ENCODE results near the gene AP2A1. TPM values are rescaled to one million over a fixed set of nuclear protein-coding genes. Genes with fewer than 3 reads are reported as not detected.

Gene AP2A1
- total and polyA plus RNA-seq, 9 donors, result 37.8 to 126 (median 88.1) TPM

DNA sequence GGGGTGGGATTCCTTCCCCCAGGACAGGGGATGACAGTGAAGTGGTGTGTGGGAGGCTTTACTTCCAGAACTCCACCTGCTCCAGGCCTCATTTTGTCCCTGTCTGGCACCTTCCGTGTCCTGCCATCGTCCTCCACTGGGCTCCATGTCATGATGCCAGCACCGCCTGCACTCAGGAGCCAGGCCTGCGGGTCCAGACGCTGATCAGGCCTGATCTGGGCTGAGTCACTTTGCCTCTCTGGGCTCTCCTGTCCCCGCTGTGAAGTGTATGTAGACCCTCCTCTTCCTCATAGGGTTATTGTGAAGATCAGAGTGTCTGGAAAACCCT, 36.7 kb downstream of the AP2A1 start:
- no peaks in the 10 kb centered on the region for H3K36me3 ChIP-seq
- H3K27me3 ChIP-seq, result no peaks in the 10 kb centered on the region
- intact Hi-C loops (cut with DNase I), result loop anchor here in 2 of 4 donors (5.0 to 10.0 kb wide), 3 partner anchors 36 to 79 kb away; partner anchors contain the start of gene AP2A1 (in 1 of the 2)
- TF ChIP-seq EP300 (IDR thresholded peaks at IDR 0.05) (no peak), POLR2A (IDR thresholded peaks at IDR 0.05) (no peak)
- TF ChIP-seq, protein P1, sequence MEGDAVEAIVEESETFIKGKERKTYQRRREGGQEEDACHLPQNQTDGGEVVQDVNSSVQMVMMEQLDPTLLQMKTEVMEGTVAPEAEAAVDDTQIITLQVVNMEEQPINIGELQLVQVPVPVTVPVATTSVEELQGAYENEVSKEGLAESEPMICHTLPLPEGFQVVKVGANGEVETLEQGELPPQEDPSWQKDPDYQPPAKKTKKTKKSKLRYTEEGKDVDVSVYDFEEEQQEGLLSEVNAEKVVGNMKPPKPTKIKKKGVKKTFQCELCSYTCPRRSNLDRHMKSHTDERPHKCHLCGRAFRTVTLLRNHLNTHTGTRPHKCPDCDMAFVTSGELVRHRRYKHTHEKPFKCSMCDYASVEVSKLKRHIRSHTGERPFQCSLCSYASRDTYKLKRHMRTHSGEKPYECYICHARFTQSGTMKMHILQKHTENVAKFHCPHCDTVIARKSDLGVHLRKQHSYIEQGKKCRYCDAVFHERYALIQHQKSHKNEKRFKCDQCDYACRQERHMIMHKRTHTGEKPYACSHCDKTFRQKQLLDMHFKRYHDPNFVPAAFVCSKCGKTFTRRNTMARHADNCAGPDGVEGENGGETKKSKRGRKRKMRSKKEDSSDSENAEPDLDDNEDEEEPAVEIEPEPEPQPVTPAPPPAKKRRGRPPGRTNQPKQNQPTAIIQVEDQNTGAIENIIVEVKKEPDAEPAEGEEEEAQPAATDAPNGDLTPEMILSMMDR (IDR thresholded peaks at IDR 0.05), result no peak
- peak in 2 of 5 donors; percentile 31 to 33 for DNase-seq
- WGBS, 3 donors, result 85 to 94% (median 90%) methylated on average over 6 of the region's 6 CpGs
- H3K4me1 ChIP-seq (ENCODE audit: insufficient read depth), result peaks cover 11% of the 10 kb centered on the region
- no peak overlapping the region for H3K27ac ChIP-seq
- H3K4me3 ChIP-seq, result no peak overlapping the region
- H3K9me3 ChIP-seq, result no peaks in the 10 kb centered on the region

DNA sequence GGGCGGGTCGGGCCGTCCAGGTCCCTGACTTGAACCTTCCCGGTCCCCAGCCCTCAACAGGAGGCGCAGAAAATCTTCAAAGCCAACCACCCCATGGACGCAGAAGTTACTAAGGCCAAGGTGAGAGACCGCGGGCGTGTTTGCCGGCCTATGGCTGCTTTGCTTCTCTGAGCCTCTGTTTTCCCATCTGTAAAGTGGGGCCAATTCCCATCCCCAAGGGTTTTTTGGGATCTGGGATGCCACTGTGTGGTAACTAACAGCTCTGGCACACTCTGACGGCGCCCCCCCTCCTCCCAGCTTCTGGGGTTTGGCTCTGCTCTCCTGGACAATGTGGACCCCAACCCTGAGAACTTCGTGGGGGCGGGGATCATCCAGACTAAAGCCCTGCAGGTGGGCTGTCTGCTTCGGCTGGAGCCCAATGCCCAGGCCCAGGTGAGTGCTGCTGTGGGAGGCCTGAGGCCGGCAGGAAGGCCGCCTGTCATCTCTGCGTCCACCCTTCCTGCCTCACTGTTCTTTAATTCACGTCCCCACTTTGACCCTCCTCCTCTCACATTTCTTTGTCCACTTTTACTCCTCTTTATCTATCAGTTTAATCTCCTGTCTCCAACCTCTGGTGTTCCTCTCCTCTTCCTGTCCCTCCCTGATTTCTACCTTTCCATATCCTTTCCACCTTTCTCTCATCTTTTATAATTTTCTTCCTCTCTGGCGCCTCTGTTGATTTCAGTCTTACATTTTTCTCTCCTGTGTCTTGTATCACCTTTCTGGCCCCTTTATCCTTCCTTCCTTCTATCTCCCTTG, 39.2 kb downstream of the AP2A1 start:
- Histone ChIP-seq H3K4me3 (no peak overlapping the region), H3K27me3 (no peaks in the 10 kb centered on the region), H3K27ac (no peak overlapping the region), H3K4me1 (ENCODE audit: insufficient read depth) (peaks cover 12% of the 10 kb centered on the region), H3K9me3 (no peaks in the 10 kb centered on the region), H3K36me3 (no peaks in the 10 kb centered on the region)
- TF ChIP-seq POLR2A (IDR thresholded peaks at IDR 0.05), result no peak
- TF ChIP-seq EP300 (IDR thresholded peaks at IDR 0.05), result no peak
- DNase-seq, result peak in 1 of 5 donors; percentile 37
- intact Hi-C loops (cut with DNase I), result loop anchor here in 2 of 4 donors (5.0 to 10.0 kb wide), 3 partner anchors 39 to 81 kb away; partner anchors contain the start of gene AP2A1 (in 1 of the 2)
- WGBS, 3 donors, result 77 to 89% (median 82%) methylated on average over 17 to 20 of the region's 20 CpGs

DNA sequence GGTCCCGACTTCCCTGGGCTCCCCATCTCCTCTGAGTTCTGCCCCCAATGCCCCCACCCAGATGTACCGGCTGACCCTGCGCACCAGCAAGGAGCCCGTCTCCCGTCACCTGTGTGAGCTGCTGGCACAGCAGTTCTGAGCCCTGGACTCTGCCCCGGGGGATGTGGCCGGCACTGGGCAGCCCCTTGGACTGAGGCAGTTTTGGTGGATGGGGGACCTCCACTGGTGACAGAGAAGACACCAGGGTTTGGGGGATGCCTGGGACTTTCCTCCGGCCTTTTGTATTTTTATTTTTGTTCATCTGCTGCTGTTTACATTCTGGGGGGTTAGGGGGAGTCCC, 39.8 kb downstream of the AP2A1 start:
- Histone ChIP-seq H3K27ac (no peak overlapping the region), H3K27me3 (no peaks in the 10 kb centered on the region), H3K9me3 (no peaks in the 10 kb centered on the region), H3K4me3 (no peak overlapping the region), H3K36me3 (no peaks in the 10 kb centered on the region), H3K4me1 (ENCODE audit: insufficient read depth) (peaks cover 8% of the 10 kb centered on the region)
- DNase-seq, result peak in 1 of 5 donors; percentile 36
- 82 to 90% (median 86%) methylated on average over 8 of the region's 8 CpGs for WGBS, 3 donors
- intact Hi-C loops (cut with DNase I), result loop anchor here in 2 of 4 donors (5.0 to 10.0 kb wide), 3 partner anchors 39 to 82 kb away; partner anchors contain the start of gene AP2A1 (in 1 of the 2)
- TF ChIP-seq, protein P1 (IDR thresholded peaks at IDR 0.05), result no peak
- TF ChIP-seq POLR2A (IDR thresholded peaks at IDR 0.05) (no peak), EP300 (IDR thresholded peaks at IDR 0.05) (no peak)

DNA sequence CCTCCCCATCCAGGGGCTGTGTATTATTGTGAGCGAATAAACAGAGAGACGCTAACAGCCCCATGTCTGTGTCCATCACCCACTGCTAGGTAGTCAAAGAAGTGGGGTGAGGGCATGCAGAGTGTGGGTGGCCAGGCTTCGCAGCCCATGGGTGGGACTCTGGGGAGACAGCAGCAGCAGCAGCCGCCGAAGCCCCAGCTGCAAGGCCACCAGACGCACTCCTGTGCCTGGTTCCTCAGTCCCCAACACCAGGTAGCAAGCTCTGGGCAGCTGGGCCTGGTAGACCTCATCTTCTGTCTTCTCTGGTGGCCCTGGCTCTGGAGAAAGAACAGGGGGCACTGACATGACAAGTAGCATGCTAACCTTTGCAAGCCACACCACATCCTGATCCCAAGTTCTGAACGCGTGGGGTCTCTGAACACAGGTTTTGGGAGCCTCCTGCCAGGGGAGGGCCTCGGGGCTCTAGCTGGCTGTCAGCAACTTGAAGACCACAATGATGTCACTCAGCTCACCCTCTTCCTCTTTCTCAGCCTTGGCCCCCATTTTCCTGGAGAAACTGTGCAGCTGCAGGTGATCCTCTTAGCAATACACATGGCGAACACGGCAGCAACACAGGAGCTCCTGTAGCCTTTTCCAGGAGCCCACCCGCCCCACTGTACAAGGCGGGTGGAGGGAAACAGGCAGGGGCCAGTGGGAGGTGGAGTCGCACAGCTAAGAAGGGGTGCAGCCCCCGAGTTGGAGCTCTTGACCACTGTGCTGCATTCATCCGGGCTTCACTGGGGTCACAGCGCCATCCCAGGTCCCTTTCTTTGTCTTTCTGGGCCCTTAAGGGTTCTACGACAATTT, 40.5 kb downstream of the AP2A1 start:
- peaks cover 6% of the 10 kb centered on the region for H3K4me1 ChIP-seq (ENCODE audit: insufficient read depth)
- no peak overlapping the region for H3K4me3 ChIP-seq
- H3K27ac ChIP-seq, result no peak overlapping the region
- intact Hi-C loops (cut with DNase I), result loop anchor here in 2 of 4 donors (5.0 to 10.0 kb wide), 3 partner anchors 40 to 82 kb away; partner anchors contain the start of gene AP2A1 (in 1 of the 2)
- TF ChIP-seq, protein P1 (IDR thresholded peaks at IDR 0.05), result no peak
- no peak for TF ChIP-seq POLR2A (IDR thresholded peaks at IDR 0.05)
- no peak for TF ChIP-seq EP300 (IDR thresholded peaks at IDR 0.05)
- 77% methylated on average over 18 of the region's 18 CpGs for WGBS, 3 donors
- no peaks in the 10 kb centered on the region for H3K36me3 ChIP-seq
- peak in 2 of 5 donors; percentile 29 to 41 for DNase-seq
- H3K27me3 ChIP-seq, result no peaks in the 10 kb centered on the region
- no peaks in the 10 kb centered on the region for H3K9me3 ChIP-seq
